HG02885 (cell line): ENCODE data around the gene BNC2.

Experiments used
- ATAC-seq: cut with Tn5 transposase; IDR thresholded peaks from one replicate; pipeline ENCODE4 v1.9.1; 2021; ENCODE audit warnings: mild to moderate bottlenecking; ENCODE audit not compliant: unreplicated experiment, poor library complexity

The BNC2 gene

GRCh38 chr9:16821344-16821743, 49.1 kb downstream of the BNC2 start:
- no peak for ATAC-seq

GRCh38 chr9:16817514-16817913, 53.0 kb downstream of the BNC2 start:
- no peak for ATAC-seq

- no peak for ATAC-seq
Measured at GRCh38 chr9:16817002-16817401, 53.5 kb downstream of the BNC2 start.

- ATAC-seq: no peak
Measured at GRCh38 chr9:16816011-16816410, 54.5 kb downstream of the BNC2 start.

GRCh38 chr9:16815079-16815478, 55.4 kb downstream of the BNC2 start:
- ATAC-seq: no peak

GRCh38 chr9:16813838-16814237, 56.6 kb downstream of the BNC2 start:
- no peak for ATAC-seq

GRCh38 chr9:16811987-16812685, 58.3 kb downstream of the BNC2 start:
- no peak for ATAC-seq

- no peak for ATAC-seq
Measured at GRCh38 chr9:16809912-16810610, 60.4 kb downstream of the BNC2 start.

- no peak for ATAC-seq
Measured at GRCh38 chr9:16806674-16807073, 63.8 kb downstream of the BNC2 start.

- no peak for ATAC-seq
Measured at GRCh38 chr9:16803648-16804047, 66.8 kb downstream of the BNC2 start.

- no peak for ATAC-seq
Measured at GRCh38 chr9:16801871-16802466, 68.5 kb downstream of the BNC2 start.

GRCh38 chr9:16796304-16796825, 74.1 kb downstream of the BNC2 start:
- no peak for ATAC-seq

GRCh38 chr9:16794871-16795639, 75.4 kb downstream of the BNC2 start:
- ATAC-seq: no peak

GRCh38 chr9:16794103-16794502, 76.4 kb downstream of the BNC2 start:
- no peak for ATAC-seq

GRCh38 chr9:16787724-16788123, 82.7 kb downstream of the BNC2 start:
- no peak for ATAC-seq

GRCh38 chr9:16784002-16784401, 86.5 kb downstream of the BNC2 start:
- ATAC-seq: no peak

GRCh38 chr9:16782490-16782889, 88.0 kb downstream of the BNC2 start:
- ATAC-seq: no peak

- ATAC-seq: no peak
Measured at GRCh38 chr9:16775330-16775729, 95.1 kb downstream of the BNC2 start.

- no peak for ATAC-seq
Measured at GRCh38 chr9:16773617-16774016, 96.9 kb downstream of the BNC2 start.

GRCh38 chr9:16773116-16773515, 97.4 kb downstream of the BNC2 start:
- ATAC-seq: no peak

GRCh38 chr9:16771356-16771755, 99.1 kb downstream of the BNC2 start:
- no peak for ATAC-seq
